Measurements from ENCODE around the gene SPDL1.

SPDL1 gene

DNA sequence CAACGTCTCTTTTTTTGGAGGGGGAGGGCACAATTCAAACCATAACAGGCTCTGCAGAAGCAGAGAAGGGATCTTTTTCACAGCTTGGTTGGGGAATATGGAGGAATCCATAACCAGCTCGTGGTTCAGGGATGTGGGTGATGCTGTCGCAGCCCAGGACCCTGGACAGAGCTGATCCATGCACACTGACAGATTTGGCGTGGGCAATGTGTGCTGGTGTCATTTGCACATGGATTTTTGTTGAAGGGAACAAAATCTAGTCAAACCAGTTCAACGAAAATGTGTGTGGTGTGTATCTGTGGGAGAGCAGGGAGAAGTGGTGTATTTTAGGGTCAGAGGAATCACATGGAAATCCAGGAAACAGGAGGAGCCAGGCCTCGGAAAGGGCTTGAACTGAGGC lies 57.7 kb downstream of the SPDL1 start:
- H3K9me3 ChIP-seq (ENCODE audit: control insufficient read depth, insufficient read depth, low read length): no peaks in the 10 kb centered on the region
- H3K27me3 ChIP-seq (ENCODE audit: control insufficient read depth, insufficient read depth, low read length): no peaks in the 10 kb centered on the region
- H3K27ac ChIP-seq (ENCODE audit: low read length): no peak overlapping the region
- H3K4me1 ChIP-seq (ENCODE audit: control insufficient read depth, insufficient read depth, low read length): 0 out of 2 replicates have a peak, but pooled peaks cover 4% of the 10 kb centered on the region
- H3K36me3 ChIP-seq (ENCODE audit: control insufficient read depth, insufficient read depth, low read length): no peaks in the 10 kb centered on the region
- WGBS (ENCODE audit: insufficient coverage, insufficient read length): no CpG with 5 or more reads among the region's 6 CpGs
- H3K4me3 ChIP-seq (ENCODE audit: low read length): no peak overlapping the region
- DNase-seq (ENCODE audit: low read depth, low spot score): no peak

DNA sequence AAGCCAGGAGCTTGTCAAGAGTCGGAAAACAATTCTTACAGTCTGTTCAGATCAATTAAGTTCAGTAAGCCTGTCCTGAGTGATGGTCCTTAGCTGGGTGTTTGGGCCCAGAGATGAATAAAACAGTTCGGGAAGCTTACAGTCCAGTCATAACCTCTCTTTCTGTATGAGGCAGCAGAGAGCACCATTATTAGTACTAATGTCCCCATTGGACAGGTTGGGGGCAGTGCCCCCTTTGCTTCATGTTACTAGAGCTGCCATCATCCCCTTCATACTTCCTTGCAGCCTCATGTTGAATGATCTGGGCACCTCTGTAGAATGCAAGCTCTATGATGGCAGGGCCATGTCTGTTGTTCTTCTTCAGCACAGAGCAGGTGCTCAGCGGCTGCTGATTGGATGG lies 63.3 kb downstream of the SPDL1 start:
- H3K27me3 ChIP-seq (ENCODE audit: control insufficient read depth, insufficient read depth, low read length): no peaks in the 10 kb centered on the region
- H3K9me3 ChIP-seq (ENCODE audit: control insufficient read depth, insufficient read depth, low read length): no peaks in the 10 kb centered on the region
- no peak for DNase-seq (ENCODE audit: low read depth, low spot score)
- H3K27ac ChIP-seq (ENCODE audit: low read length): no peak overlapping the region
- no peaks in the 10 kb centered on the region for H3K36me3 ChIP-seq (ENCODE audit: control insufficient read depth, insufficient read depth, low read length)
- H3K4me1 ChIP-seq (ENCODE audit: control insufficient read depth, insufficient read depth, low read length): peaks cover 3% of the 10 kb centered on the region; the same call in 1 of the 2 replicates
- H3K4me3 ChIP-seq (ENCODE audit: low read length): no peak overlapping the region
- no CpG with 5 or more reads among the region's 3 CpGs for WGBS (ENCODE audit: insufficient coverage, insufficient read length)

DNA sequence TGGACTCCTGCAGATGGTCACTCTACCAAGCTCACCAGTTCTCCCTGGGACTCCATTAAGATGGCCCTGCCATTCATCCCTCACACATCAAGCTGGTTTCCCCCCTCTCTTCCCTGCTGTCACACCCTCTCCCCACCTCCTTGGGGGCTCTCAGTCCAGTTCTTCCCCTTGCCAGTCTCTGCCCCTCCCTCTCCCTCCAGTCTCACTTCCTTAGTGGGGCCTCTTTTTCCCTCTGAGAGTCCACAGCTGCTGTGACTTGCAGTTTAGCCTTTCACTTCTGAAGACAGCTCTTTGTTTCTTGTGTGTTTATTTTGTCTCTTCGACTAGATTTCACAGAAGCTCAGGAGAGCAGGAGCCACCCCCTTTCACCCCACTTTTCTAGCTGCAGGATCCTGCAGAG lies 64.0 kb downstream of the SPDL1 start:
- Histone ChIP-seq H3K9me3 (ENCODE audit: control insufficient read depth, insufficient read depth, low read length) (no peaks in the 10 kb centered on the region), H3K36me3 (ENCODE audit: control insufficient read depth, insufficient read depth, low read length) (no peaks in the 10 kb centered on the region), H3K4me1 (ENCODE audit: control insufficient read depth, insufficient read depth, low read length) (peaks cover 3% of the 10 kb centered on the region; the same call in 1 of the 2 replicates), H3K4me3 (ENCODE audit: low read length) (no peak overlapping the region), H3K27ac (ENCODE audit: low read length) (no peak overlapping the region), H3K27me3 (ENCODE audit: control insufficient read depth, insufficient read depth, low read length) (no peaks in the 10 kb centered on the region)
- no peak for DNase-seq (ENCODE audit: low read depth, low spot score)
- WGBS (ENCODE audit: insufficient coverage, insufficient read length): no CpG with 5 or more reads among the region's 1 CpG

DNA sequence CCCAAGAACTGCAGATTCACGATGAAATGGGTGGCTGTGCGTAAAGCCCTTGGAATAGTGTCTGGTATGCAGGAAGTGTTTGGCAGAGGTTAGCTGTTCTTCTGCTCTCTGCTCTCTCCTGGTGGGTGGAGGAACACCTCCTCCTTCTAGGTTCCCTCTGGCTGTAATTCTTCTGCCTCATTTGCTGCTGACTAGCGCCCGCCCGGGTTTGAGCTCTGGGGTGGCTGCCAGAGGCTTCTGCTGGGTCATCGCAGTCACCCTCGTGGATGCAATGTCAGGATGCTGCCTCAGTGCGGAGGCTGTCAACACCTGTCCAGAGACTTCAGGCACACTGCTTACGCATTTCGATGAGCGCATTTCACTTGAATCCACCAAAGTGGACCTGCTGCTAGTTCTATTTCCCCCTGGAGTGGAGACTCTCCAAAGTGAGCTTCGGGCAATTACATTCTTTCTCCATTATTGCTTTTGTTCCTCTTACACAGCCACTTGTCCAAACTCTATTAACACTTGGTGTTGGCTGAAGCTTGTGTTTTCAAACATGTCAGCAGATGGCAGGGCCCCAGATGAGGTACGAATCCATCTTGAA lies 65.2 kb downstream of the SPDL1 start:
- Histone ChIP-seq H3K36me3 (ENCODE audit: control insufficient read depth, insufficient read depth, low read length) (no peaks in the 10 kb centered on the region), H3K27ac (ENCODE audit: low read length) (no peak overlapping the region), H3K4me1 (ENCODE audit: control insufficient read depth, insufficient read depth, low read length) (peaks cover 3% of the 10 kb centered on the region; the same call in 1 of the 2 replicates), H3K27me3 (ENCODE audit: control insufficient read depth, insufficient read depth, low read length) (no peaks in the 10 kb centered on the region), H3K9me3 (ENCODE audit: control insufficient read depth, insufficient read depth, low read length) (no peaks in the 10 kb centered on the region), H3K4me3 (ENCODE audit: low read length) (no peak overlapping the region)
- no peak for DNase-seq (ENCODE audit: low read depth, low spot score)
- WGBS (ENCODE audit: insufficient coverage, insufficient read length): no CpG with 5 or more reads among the region's 13 CpGs

DNA sequence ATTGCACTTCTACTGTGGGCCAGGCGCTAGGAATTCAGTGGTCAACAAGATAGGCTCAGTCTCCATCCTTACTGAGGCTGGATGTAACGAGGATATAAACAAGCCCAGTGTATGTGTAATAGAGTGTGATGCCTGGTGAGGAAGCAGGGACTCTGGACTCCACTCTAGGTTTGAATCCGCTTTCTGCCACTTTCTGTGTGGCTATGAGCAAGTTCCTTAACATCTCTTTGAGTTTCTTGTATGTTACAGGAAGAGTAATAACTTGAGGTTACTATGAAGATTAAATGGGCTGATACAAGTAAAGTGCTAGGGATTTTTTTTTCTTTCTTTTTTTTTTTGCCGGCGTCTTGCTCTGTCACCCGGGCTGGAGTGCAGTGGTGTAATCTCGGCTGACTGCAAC lies 65.9 kb downstream of the SPDL1 start:
- no peak for DNase-seq (ENCODE audit: low read depth, low spot score)
- Histone ChIP-seq H3K36me3 (ENCODE audit: control insufficient read depth, insufficient read depth, low read length) (no peaks in the 10 kb centered on the region), H3K27ac (ENCODE audit: low read length) (no peak overlapping the region), H3K4me1 (ENCODE audit: control insufficient read depth, insufficient read depth, low read length) (peaks cover 3% of the 10 kb centered on the region; the same call in 1 of the 2 replicates), H3K9me3 (ENCODE audit: control insufficient read depth, insufficient read depth, low read length) (no peaks in the 10 kb centered on the region), H3K4me3 (ENCODE audit: low read length) (no peak overlapping the region), H3K27me3 (ENCODE audit: control insufficient read depth, insufficient read depth, low read length) (no peaks in the 10 kb centered on the region)
- no CpG with 5 or more reads among the region's 7 CpGs for WGBS (ENCODE audit: insufficient coverage, insufficient read length)

DNA sequence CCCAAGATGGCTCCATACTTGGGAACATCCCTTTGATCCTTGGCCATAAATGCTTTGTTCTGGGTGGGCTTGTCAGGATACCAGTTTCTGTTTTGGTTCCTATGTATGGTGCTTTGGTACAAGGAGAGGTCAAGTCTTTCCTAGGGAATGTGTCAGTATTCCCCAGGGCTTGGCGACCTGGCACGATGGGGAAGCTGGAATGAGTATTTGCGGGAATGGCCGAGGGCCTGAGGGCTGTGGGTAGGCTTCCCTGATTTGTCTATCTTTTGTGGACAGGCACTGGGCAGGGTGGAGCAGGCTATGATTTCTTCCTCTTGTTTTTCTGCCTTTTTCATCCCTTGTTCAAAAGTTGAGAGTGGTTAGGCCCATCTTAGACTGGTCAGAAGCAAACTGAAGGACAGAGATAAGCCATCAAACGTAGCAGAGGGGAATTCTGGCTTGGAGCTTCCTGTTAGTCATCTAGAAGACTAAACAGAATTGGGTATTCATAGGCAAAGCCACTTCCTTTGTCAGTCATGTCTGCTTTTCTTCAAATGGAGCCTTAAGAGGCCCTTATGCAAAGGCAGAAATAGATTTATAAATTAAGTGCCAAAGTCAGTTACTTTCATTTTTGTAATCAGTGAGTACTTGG lies 67.2 kb downstream of the SPDL1 start:
- no peak for DNase-seq (ENCODE audit: low read depth, low spot score)
- Histone ChIP-seq H3K9me3 (ENCODE audit: control insufficient read depth, insufficient read depth, low read length) (no peaks in the 10 kb centered on the region), H3K4me3 (ENCODE audit: low read length) (no peak overlapping the region), H3K36me3 (ENCODE audit: control insufficient read depth, insufficient read depth, low read length) (no peaks in the 10 kb centered on the region), H3K27me3 (ENCODE audit: control insufficient read depth, insufficient read depth, low read length) (no peaks in the 10 kb centered on the region), H3K4me1 (ENCODE audit: control insufficient read depth, insufficient read depth, low read length) (peaks cover 3% of the 10 kb centered on the region; the same call in 1 of the 2 replicates), H3K27ac (ENCODE audit: low read length) (no peak overlapping the region)
- WGBS (ENCODE audit: insufficient coverage, insufficient read length): no CpG with 5 or more reads among the region's 5 CpGs

DNA sequence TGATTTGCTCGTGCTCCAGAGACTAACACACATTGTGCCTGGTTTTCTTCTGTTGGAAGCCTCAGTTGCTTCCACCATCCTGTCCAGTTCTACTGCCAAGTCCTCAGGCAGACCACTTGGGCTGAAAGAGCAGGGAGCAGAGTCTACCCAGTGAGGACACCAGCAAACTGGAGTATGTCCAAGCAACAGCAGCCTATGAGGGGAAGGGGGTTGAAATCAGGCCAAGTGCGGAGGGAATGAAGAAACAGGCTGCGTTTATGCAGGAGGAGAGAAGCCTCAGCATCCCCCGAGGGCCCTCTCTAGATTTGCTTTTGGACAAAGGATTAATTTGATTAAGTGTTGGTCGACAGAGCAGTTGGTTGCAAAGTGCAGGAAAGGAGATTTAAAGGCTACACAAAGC lies 68.0 kb downstream of the SPDL1 start:
- Histone ChIP-seq H3K27me3 (ENCODE audit: control insufficient read depth, insufficient read depth, low read length) (no peaks in the 10 kb centered on the region), H3K4me1 (ENCODE audit: control insufficient read depth, insufficient read depth, low read length) (peaks cover 3% of the 10 kb centered on the region; the same call in 1 of the 2 replicates), H3K4me3 (ENCODE audit: low read length) (no peak overlapping the region), H3K36me3 (ENCODE audit: control insufficient read depth, insufficient read depth, low read length) (no peaks in the 10 kb centered on the region), H3K27ac (ENCODE audit: low read length) (no peak overlapping the region), H3K9me3 (ENCODE audit: control insufficient read depth, insufficient read depth, low read length) (no peaks in the 10 kb centered on the region)
- no peak for DNase-seq (ENCODE audit: low read depth, low spot score)
- WGBS (ENCODE audit: insufficient coverage, insufficient read length): no CpG with 5 or more reads among the region's 5 CpGs

DNA sequence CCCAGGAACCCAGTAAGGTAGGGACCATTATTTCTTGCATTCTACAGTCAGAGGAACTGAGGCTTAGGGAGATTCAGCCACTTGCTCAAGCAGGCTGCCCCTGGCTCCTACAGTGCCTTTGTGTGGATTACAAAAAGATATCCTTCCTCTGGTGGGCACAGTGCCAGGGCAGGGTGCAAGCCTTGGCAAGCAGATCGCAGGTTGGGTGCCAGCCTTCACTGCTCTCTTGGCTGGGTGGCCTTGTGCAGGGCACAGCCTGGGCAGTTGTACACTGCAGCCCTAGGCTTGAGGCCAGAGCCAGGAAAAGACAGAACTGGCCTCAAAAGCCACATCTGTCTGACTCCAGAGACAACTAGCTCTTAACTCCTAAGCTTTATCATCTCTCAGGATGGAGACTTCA lies 68.5 kb downstream of the SPDL1 start:
- Histone ChIP-seq H3K9me3 (ENCODE audit: control insufficient read depth, insufficient read depth, low read length) (no peaks in the 10 kb centered on the region), H3K36me3 (ENCODE audit: control insufficient read depth, insufficient read depth, low read length) (no peaks in the 10 kb centered on the region), H3K27ac (ENCODE audit: low read length) (no peak overlapping the region), H3K4me3 (ENCODE audit: low read length) (no peak overlapping the region), H3K27me3 (ENCODE audit: control insufficient read depth, insufficient read depth, low read length) (no peaks in the 10 kb centered on the region), H3K4me1 (ENCODE audit: control insufficient read depth, insufficient read depth, low read length) (peaks cover 3% of the 10 kb centered on the region; the same call in 1 of the 2 replicates)
- whole genome bisulfite sequencing (ENCODE audit: insufficient coverage, insufficient read length): no CpG with 5 or more reads among the region's 1 CpG
- DNase-seq (ENCODE audit: low read depth, low spot score): no peak

DNA sequence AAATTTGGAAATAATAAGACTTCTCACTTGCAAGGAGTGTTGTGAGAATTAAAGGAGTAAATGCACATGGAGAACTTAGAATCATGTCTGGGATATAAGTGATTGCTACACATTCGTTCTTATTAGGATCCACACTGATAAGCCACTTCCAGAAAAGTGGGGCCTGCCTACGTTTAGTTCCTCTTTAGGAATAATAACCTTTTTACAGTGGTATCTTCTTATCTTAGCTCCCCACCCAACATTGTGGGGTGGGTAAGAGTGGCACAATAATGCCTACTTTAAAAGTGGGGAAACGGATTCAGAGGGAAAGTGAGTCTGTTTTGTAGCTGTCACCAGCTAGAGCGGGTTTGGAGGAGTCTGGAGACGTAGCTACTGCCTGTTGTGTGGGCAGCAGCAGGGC lies 69.5 kb downstream of the SPDL1 start:
- no peak for DNase-seq (ENCODE audit: low read depth, low spot score)
- Histone ChIP-seq H3K27me3 (ENCODE audit: control insufficient read depth, insufficient read depth, low read length) (no peaks in the 10 kb centered on the region), H3K4me3 (ENCODE audit: low read length) (no peak overlapping the region), H3K27ac (ENCODE audit: low read length) (no peak overlapping the region), H3K9me3 (ENCODE audit: control insufficient read depth, insufficient read depth, low read length) (no peaks in the 10 kb centered on the region), H3K4me1 (ENCODE audit: control insufficient read depth, insufficient read depth, low read length) (peaks cover 3% of the 10 kb centered on the region; the same call in 1 of the 2 replicates), H3K36me3 (ENCODE audit: control insufficient read depth, insufficient read depth, low read length) (no peaks in the 10 kb centered on the region)
- WGBS (ENCODE audit: insufficient coverage, insufficient read length): no CpG with 5 or more reads among the region's 5 CpGs

Data from iPS DF 6.9 (cell line).